Right cardiac atrium (tissue), 5 donors: ENCODE data around the gene ZNF674. TPM values are rescaled to one million over a fixed set of nuclear protein-coding genes. Genes with fewer than 3 reads are reported as not detected.
"Not testable (repeated sequence)": the region's sequence is repeated elsewhere in the genome, so short reads cannot be mapped to it uniquely, and the experiment has no call there.

Source experiments
- ATAC-seq, 2 donors: fragments of 200-7000 bp; cut with Tn5 transposase; one replicate each; pipeline versions ENCODE4 v1.8.0 to v1.9.1; 2020; ENCODE audit warnings: moderate library complexity in 2 of 2, mild to moderate bottlenecking in 1 of 2
- DNase-seq, 3 donors: peaks; one replicate each; pipeline ENCODE4 v3.0.0-alpha.2; 2020
- H3K27ac ChIP-seq: one replicate; pipeline ENCODE4 v1.5.1; 2013; ENCODE audit warnings: mild to moderate bottlenecking, low read length, control low read depth, moderate library complexity
- H3K27me3 ChIP-seq: one replicate; pipeline ENCODE4 v1.6.1; 2013; ENCODE audit not compliant: control insufficient read depth, insufficient read depth
- H3K4me1 ChIP-seq: one replicate; pipeline ENCODE4 v1.6.1; 2013; ENCODE audit warnings: low read length; ENCODE audit not compliant: control insufficient read depth, insufficient read depth
- H3K4me3 ChIP-seq: one replicate; pipeline ENCODE4 v1.5.1; 2013; ENCODE audit warnings: low read length, control low read depth
- H3K9me3 ChIP-seq: one replicate; pipeline ENCODE4 v1.6.1; 2013; ENCODE audit warnings: low read length; ENCODE audit not compliant: control insufficient read depth
- WGBS: extraction: QIAGEN DNeasy Blood & Tissue Kit; methylation state at CpG from one replicate; pipeline ENCODE4 v1.1.7; 2013; 5-methylcytosine and 5-hydroxymethylcytosine counted together
- intact Hi-C, 4 donors: fragments of 100-400 bp; cut with DNase I; formaldehyde crosslinking; loops; one replicate each; pipeline versions ENCODE4 v1.11.0 to v1.14.0; 2022 to 2023
- polyA plus RNA-seq: library from polyadenylated mRNA; stranded (reverse); fragments of 200-250 nt; gene quantifications from one replicate; pipeline ENCODE4 v1.2.3, GENCODE V29; 2013
- total RNA-seq, 4 donors: library from RNA; stranded (reverse); fragmentation: NEBNext Ultra II Directional; extraction: Animal tissue kit (Norgen Biotek cat#: 25700); gene quantifications; one replicate each; pipeline ENCODE4 v1.2.1, GENCODE V29; 2021
- donor health status: healthy with polysubstance abuse.
- donor health status: DM: no; HTN: yes; CAD: no.
- donor health status: DM: no; HTN: no; CAD: no.
- donor health status: DM: no; HTN: yes; CAD: no; lungs with severe emphysema.
- donor health status: DM: yes; HTN: yes; CAD: no.

Gene ZNF674
- total and polyA plus RNA-seq, 5 donors, result 1.4 to 3.2 (median 2.9) TPM

GRCh38 chrX:46531442-46531841 is 13.8 kb downstream of the ZNF674 start:
- no peaks in the 10 kb centered on the region for H3K27me3 ChIP-seq
- intact Hi-C loops, result no loop called here
- ATAC-seq, result no peak
- H3K9me3 ChIP-seq, result no peaks in the 10 kb centered on the region
- 68% methylated on average over 3 of the region's 3 CpGs for WGBS
- H3K27ac ChIP-seq, result no peak overlapping the region
- H3K4me3 ChIP-seq, result no peak overlapping the region
- no peak for DNase-seq
- H3K4me1 ChIP-seq, result no peaks in the 10 kb centered on the region

GRCh38 chrX:46530404-46530908 is 14.8 kb downstream of the ZNF674 start:
- H3K4me1 ChIP-seq, H3K4me3 ChIP-seq, H3K27me3 ChIP-seq, H3K27ac ChIP-seq, H3K9me3 ChIP-seq, ATAC-seq, DNase-seq, intact Hi-C loops: not testable (repeated sequence)
- WGBS, result 96% methylated on average over 1 of the region's 1 CpG

GRCh38 chrX:46529740-46530403 is 15.3 kb downstream of the ZNF674 start:
- H3K27me3 ChIP-seq, H3K4me1 ChIP-seq, H3K9me3 ChIP-seq, H3K4me3 ChIP-seq, intact Hi-C loops, DNase-seq, ATAC-seq, H3K27ac ChIP-seq: not testable (repeated sequence)
- WGBS, result 87% methylated on average over 12 of the region's 12 CpGs

GRCh38 chrX:46528640-46529039 is 16.6 kb downstream of the ZNF674 start:
- H3K4me3 ChIP-seq, H3K4me1 ChIP-seq, intact Hi-C loops, H3K9me3 ChIP-seq, ATAC-seq, H3K27ac ChIP-seq, DNase-seq, H3K27me3 ChIP-seq: not testable (repeated sequence)
- 89% methylated on average over 6 of the region's 6 CpGs for WGBS

- H3K9me3 ChIP-seq, result no peaks in the 10 kb centered on the region
- no peaks in the 10 kb centered on the region for H3K27me3 ChIP-seq
- 86% methylated on average over 1 of the region's 1 CpG for WGBS
- intact Hi-C loops, result no loop called here
- no peak overlapping the region for H3K4me3 ChIP-seq
- H3K4me1 ChIP-seq, result no peaks in the 10 kb centered on the region
- DNase-seq (no peak), ATAC-seq (no peak)
- H3K27ac ChIP-seq, result no peak overlapping the region
Measured at GRCh38 chrX:46506076-46506475, 39.1 kb downstream of the ZNF674 start.

GRCh38 chrX:46502848-46503247 is 42.4 kb downstream of the ZNF674 start:
- no peaks in the 10 kb centered on the region for H3K9me3 ChIP-seq
- H3K27ac ChIP-seq, result no peak overlapping the region
- ATAC-seq, result no peak
- no peaks in the 10 kb centered on the region for H3K4me1 ChIP-seq
- 100% methylated on average over 2 of the region's 2 CpGs for WGBS
- H3K27me3 ChIP-seq, result no peaks in the 10 kb centered on the region
- DNase-seq, result no peak
- no peak overlapping the region for H3K4me3 ChIP-seq
- intact Hi-C loops, result no loop called here

- DNase-seq, result no peak
- 97% methylated on average over 1 of the region's 1 CpG for WGBS
- H3K27ac ChIP-seq, result no peak overlapping the region
- ATAC-seq, result no peak
- H3K9me3 ChIP-seq, result no peaks in the 10 kb centered on the region
- H3K4me3 ChIP-seq, result no peak overlapping the region
- H3K27me3 ChIP-seq, result no peaks in the 10 kb centered on the region
- H3K4me1 ChIP-seq, result no peaks in the 10 kb centered on the region
- intact Hi-C loops, result no loop called here
Measured at GRCh38 chrX:46500054-46500453, 45.2 kb downstream of the ZNF674 start.

- intact Hi-C loops, result no loop called here
- 76% methylated on average over 10 of the region's 10 CpGs for WGBS
- Histone ChIP-seq H3K27me3 (no peaks in the 10 kb centered on the region), H3K27ac (no peak overlapping the region), H3K4me1 (no peaks in the 10 kb centered on the region), H3K4me3 (no peak overlapping the region), H3K9me3 (no peaks in the 10 kb centered on the region)
- no peak for DNase-seq
- ATAC-seq, result no peak
Measured at GRCh38 chrX:46488712-46489111, 56.5 kb downstream of the ZNF674 start.

GRCh38 chrX:46485897-46486296 is 59.3 kb downstream of the ZNF674 start:
- 87% methylated on average over 8 of the region's 8 CpGs for WGBS
- Histone ChIP-seq H3K27me3 (no peaks in the 10 kb centered on the region), H3K4me3 (no peak overlapping the region), H3K27ac (no peak overlapping the region), H3K4me1 (no peaks in the 10 kb centered on the region), H3K9me3 (no peaks in the 10 kb centered on the region)
- intact Hi-C loops, result no loop called here
- ATAC-seq (no peak), DNase-seq (no peak)

- H3K9me3 ChIP-seq, H3K27ac ChIP-seq, ATAC-seq, DNase-seq, H3K27me3 ChIP-seq, H3K4me3 ChIP-seq, H3K4me1 ChIP-seq, intact Hi-C loops: not testable (repeated sequence)
- 96% methylated on average over 2 of the region's 2 CpGs for WGBS
Measured at GRCh38 chrX:46478634-46479033, 66.6 kb downstream of the ZNF674 start.

- Histone ChIP-seq H3K9me3 (no peaks in the 10 kb centered on the region), H3K4me3 (no peak overlapping the region), H3K4me1 (no peaks in the 10 kb centered on the region), H3K27ac (no peak overlapping the region), H3K27me3 (no peaks in the 10 kb centered on the region)
- DNase-seq (no peak), ATAC-seq (peak in 1 of 2 donors; percentile 41)
- intact Hi-C loops, result no loop called here
- 2% methylated on average over 2 of the region's 2 CpGs for WGBS
Measured at GRCh38 chrX:46477435-46477834, 67.8 kb downstream of the ZNF674 start.

- Histone ChIP-seq H3K9me3 (no peaks in the 10 kb centered on the region), H3K4me3 (no peak overlapping the region), H3K27me3 (no peaks in the 10 kb centered on the region), H3K4me1 (no peaks in the 10 kb centered on the region), H3K27ac (no peak overlapping the region)
- ATAC-seq (no peak), DNase-seq (no peak)
- intact Hi-C loops, result no loop called here
- 93% methylated on average over 1 of the region's 1 CpG for WGBS
Measured at GRCh38 chrX:46465203-46465602, 80.0 kb downstream of the ZNF674 start.
